Subcutaneous adipose tissue (tissue), 4 donors: Measurements from ENCODE around the gene KCNN4. TPM values are rescaled to one million over a fixed set of nuclear protein-coding genes. Genes with fewer than 3 reads are reported as not detected.

Source experiments
- total RNA-seq, 4 donors: library from RNA; depleted of rRNA; stranded (reverse); fragments of >200 nt; gene quantifications; one replicate each; pipeline ENCODE4 v1.1.0, GENCODE V29; 2016
- TF ChIP-seq, protein P1 (sequence below): fragments of 450-650 bp; IDR thresholded peaks from one replicate; pipeline ENCODE4 v1.5.1; 2016; ENCODE audit warnings: low read depth, mild to moderate bottlenecking, control low read depth, antibody characterized with exemption, moderate library complexity

The KCNN4 gene
- total RNA-seq, result 10 to 100 TPM in 1 of 4 donors, 1 to 10 TPM in 2, under 1 TPM in 1; 0.57 to 25.2 (median 3.6) TPM

DNA sequence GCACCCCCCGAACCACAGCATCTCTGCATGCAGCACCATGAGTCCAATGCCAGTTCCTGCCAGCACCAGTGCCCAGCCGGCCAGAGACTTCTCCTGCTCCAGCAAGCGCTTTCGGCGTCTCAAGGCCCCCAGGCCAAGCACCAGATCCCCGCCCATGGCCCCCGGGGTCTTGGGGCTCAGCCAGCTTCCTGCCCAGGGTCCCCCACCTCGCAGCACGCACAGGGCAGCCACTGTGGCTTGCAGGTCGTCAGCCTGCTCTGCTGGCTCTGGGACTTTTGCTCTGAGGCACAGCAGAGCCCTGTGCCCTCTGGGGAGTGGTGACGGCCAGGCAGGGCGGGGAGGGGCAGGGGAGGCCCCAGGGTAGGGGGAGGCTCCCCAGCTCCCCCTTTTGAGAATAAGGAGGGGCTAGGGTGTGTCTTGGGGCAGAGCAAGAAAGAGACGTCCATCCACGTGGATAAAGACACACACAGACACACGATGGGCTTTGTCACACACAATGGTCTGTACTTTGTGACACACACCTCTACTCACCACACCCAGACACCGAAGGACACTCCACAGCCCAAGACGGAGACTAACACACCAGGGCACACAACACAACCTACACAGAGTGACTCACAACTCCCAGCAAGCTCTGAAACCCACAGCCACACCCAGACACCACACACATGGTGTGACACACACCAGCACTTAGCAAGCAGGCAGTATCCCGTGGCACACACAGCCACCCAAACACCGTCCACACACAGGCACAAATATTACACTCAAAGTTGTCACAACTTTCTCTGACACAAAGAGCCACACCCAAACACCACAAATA, at the start of gene KCNN4:
KCNN4 (minus strand) TSS at position 268 of the 820 bp plus-strand sequence; CDS start at position 156, 112 bp downstream.
- TF ChIP-seq, protein P1, sequence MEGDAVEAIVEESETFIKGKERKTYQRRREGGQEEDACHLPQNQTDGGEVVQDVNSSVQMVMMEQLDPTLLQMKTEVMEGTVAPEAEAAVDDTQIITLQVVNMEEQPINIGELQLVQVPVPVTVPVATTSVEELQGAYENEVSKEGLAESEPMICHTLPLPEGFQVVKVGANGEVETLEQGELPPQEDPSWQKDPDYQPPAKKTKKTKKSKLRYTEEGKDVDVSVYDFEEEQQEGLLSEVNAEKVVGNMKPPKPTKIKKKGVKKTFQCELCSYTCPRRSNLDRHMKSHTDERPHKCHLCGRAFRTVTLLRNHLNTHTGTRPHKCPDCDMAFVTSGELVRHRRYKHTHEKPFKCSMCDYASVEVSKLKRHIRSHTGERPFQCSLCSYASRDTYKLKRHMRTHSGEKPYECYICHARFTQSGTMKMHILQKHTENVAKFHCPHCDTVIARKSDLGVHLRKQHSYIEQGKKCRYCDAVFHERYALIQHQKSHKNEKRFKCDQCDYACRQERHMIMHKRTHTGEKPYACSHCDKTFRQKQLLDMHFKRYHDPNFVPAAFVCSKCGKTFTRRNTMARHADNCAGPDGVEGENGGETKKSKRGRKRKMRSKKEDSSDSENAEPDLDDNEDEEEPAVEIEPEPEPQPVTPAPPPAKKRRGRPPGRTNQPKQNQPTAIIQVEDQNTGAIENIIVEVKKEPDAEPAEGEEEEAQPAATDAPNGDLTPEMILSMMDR, result no peak

DNA sequence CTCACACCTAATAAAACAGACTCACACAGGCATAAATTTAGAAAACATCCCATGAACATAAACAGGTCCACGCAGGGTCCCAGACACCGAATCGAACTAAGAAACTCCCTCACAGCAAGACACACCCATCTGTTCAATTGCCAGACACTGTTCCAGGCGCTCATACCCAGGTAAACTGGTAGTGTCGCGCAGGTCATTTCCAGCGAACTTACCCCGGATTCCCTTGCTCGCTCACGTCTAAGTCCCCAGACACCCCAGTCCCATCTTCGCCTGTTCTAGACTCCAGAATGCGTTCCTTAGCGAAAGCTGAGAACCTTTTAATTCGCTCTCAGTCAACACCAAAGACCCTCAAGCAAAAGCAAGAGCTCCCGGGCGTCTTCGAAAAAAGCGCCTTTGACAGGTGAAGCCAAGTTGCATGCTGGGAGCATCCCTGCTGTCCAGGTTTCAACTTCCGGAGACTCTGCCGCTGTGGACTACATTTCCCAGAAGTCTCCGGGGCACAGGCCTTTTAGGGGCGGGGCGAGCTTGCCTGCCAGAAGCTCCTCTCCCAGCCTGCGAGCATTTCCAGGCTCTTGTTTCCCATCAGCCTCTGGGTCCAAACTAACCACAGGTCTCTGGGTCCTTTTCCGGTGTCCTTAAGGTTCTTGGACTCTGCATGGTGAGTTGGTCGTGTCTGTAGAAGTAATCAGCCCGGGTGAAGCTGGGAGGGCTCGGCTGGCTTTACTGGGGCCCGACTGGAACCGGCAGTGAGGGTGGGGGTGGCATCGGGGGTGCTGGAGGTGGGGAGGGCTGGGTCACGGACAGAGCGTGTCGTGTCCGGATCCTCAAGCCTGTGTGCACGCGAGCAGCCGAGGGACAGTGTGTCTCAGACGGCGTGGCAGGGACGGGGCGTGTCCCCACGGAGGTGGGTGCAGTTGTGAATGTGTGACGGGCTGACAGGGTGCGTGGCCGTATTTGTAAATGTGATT, 46.3 kb upstream of the KCNN4 start, which contains the start of gene ZNF283:
ZNF283 (plus strand) TSS at position 535 of the 968 bp plus-strand sequence. CDS start 6,184 bp downstream, outside the sequence.
- TF ChIP-seq, protein P1, result no peak

DNA sequence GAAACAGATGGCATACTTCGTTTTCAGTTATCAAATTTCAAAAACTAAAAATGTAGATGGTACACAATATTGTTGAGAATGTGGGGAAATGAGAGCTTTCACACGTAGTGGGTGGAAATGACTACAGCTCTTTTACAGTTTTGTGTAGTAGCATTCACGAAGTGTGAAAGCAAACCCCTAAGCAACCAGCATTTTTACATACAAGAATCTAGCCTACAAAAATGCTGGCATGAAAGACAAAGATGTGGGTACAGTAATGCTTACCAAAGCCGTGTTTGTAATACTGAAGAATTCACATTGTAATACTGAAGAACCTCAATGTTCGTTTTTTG, 40.1 kb upstream of the KCNN4 start:
- TF ChIP-seq, protein P1, result no peak

DNA sequence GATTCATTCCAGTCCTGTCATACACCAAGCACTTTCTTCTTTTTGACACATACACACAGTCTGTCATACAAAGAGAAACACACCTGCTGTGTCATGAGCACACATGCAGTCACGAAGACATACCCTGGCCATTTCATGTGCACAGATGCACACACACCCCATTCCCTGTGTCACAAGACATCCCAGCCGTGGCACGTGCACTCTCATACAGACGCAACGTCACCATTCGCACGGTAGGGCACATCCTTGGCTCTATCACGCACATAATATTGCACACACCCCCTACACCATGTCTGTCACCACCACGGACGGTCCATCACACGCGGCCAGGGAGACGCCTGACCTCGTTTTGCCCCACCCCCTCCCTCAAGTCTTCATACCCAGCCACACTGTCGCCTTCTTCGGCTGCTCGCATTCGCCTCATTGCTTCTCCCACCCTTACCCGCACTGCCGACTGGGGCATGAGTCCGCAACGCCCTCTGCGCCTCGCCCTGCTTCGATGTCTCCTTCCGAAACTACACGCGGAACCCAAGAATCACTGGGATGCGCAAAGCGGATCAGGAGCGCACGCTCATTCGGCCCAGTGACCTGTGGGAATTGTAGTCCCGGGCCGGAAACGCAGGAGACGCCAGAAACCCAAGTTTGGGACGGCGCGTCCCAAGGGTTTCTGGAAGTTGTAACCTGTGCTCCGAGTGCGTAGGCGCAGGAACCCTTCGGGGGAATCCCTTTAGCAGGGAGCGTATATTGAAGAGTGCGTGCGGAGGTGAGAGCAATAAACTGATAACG, 39.5 kb upstream of the KCNN4 start:
- TF ChIP-seq, protein P1, result no peak

DNA sequence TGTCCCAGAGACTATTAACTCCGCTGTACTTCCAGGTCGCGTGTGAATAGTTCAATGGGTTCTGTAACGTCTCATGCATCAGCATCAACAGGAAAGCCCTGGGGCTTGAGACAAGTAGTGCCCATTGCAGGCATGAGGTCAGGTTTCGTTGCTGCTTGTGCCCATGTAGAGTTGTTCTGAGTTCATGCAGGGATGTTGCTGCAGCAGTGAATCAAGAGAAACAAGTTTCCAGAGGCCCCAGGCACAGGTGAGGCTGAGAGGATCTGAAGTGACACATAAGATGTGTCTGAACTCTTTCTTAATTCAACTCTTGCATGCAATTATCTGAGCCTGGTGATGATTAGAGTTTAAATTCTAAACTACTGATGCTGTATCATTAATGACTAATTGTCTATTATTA, 37.7 kb upstream of the KCNN4 start:
- TF ChIP-seq, protein P1, result no peak

DNA sequence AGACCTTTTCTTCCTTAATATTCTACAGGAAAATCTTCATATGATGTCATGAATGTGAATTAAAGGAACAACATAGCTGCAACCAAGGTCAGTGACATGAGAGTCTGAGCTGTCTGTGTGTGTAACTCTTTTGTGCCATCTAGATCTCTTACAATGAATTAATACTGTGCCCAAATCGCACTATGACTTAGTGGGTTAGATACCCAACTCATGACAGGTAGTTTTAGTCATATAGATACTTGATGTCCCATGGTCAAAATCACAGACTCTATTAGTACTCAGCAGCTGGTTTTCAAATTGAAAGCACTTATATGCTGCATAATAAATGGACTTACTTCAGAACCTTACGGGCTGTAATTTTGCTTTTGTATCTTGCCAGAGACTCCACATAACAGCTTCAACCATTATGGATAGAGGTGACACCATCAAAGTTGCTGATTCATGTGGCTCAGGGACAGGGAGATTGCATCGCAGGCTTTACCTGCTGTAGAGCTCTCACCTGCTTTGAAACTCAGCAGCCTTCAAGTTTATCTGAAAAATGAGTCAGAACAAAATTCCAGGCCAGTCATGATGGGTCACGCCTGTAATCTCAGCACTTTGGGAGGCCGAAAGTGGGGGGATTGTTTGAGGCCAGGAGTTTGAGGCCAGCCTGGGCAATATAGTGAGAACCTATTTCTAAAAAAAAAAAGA, 34.0 kb upstream of the KCNN4 start:
- TF ChIP-seq, protein P1, result no peak
